IPS-11a (cell line): ENCODE data around the gene ADGRL2.
A peak's percentile ranks its signal among the peaks of the same experiment; 100 is the strongest.

Source experiments
- H3K4me3 ChIP-seq: one replicate; pipeline ENCODE4 v1.5.1; 2013; ENCODE audit warnings: low read depth, low read length, control low read depth

The ADGRL2 gene

GRCh38 chr1:81800695-81801650, at the start of gene ADGRL2:
ADGRL2 (plus strand) TSS chr1:81800934; CDS start chr1:81836985, 36,051 bp downstream.
- peak within 1 kb of the TSS; percentile 88 for H3K4me3 ChIP-seq

GRCh38 chr1:81752840-81753239, 47.9 kb upstream of the ADGRL2 start:
- no peak overlapping the region for H3K4me3 ChIP-seq

GRCh38 chr1:81754424-81754823, 46.3 kb upstream of the ADGRL2 start:
- no peak overlapping the region for H3K4me3 ChIP-seq

GRCh38 chr1:81756872-81757271, 43.9 kb upstream of the ADGRL2 start:
- no peak overlapping the region for H3K4me3 ChIP-seq

- H3K4me3 ChIP-seq = no peak overlapping the region
Observed at GRCh38 chr1:81757398-81758020, 43.2 kb upstream of the ADGRL2 start.

GRCh38 chr1:81758181-81758580, 42.6 kb upstream of the ADGRL2 start:
- H3K4me3 ChIP-seq = no peak overlapping the region

- H3K4me3 ChIP-seq = no peak overlapping the region
Observed at GRCh38 chr1:81760477-81761097, 40.1 kb upstream of the ADGRL2 start.

GRCh38 chr1:81775510-81775909, 25.2 kb upstream of the ADGRL2 start:
- H3K4me3 ChIP-seq = no peak overlapping the region

GRCh38 chr1:81780705-81781454, 19.9 kb upstream of the ADGRL2 start:
- no peak overlapping the region for H3K4me3 ChIP-seq

GRCh38 chr1:81781749-81782148, 19.0 kb upstream of the ADGRL2 start:
- H3K4me3 ChIP-seq = no peak overlapping the region

GRCh38 chr1:81792184-81792583, 8.6 kb upstream of the ADGRL2 start:
- H3K4me3 ChIP-seq = no peak overlapping the region

- no peak overlapping the region for H3K4me3 ChIP-seq
Observed at GRCh38 chr1:81797701-81798100, 3.0 kb upstream of the ADGRL2 start.

GRCh38 chr1:81799939-81800694, 617 bp upstream of the ADGRL2 start:
- H3K4me3 ChIP-seq = peak overlapping the region; percentile 88

GRCh38 chr1:81801651-81802456, 1.1 kb downstream of the ADGRL2 start:
- peak overlapping the region; percentile 88 for H3K4me3 ChIP-seq

- H3K4me3 ChIP-seq = peak overlapping the region; percentile 88
Observed at GRCh38 chr1:81802457-81802706, 1.6 kb downstream of the ADGRL2 start.

GRCh38 chr1:81802707-81803430, 2.1 kb downstream of the ADGRL2 start:
- H3K4me3 ChIP-seq = peak overlapping the region; percentile 88

- H3K4me3 ChIP-seq = peak overlapping the region; percentile 88
Observed at GRCh38 chr1:81803431-81804110, 2.8 kb downstream of the ADGRL2 start.

GRCh38 chr1:81804312-81804711, 3.6 kb downstream of the ADGRL2 start:
- H3K4me3 ChIP-seq = peak overlapping the region; percentile 88
